Upper lobe of right lung (tissue), 1 donor: Measurements from ENCODE around the gene PROP1. TPM values are rescaled to one million over a fixed set of nuclear protein-coding genes. Genes with fewer than 3 reads are reported as not detected.
A peak's percentile ranks its signal among the peaks of the same experiment; 100 is the strongest.
"Not testable (repeated sequence)": the region's sequence is repeated elsewhere in the genome, so short reads cannot be mapped to it uniquely, and the experiment has no call there.

Experiments
- ATAC-seq: fragments of 200-7000 bp; cut with Tn5 transposase; one replicate; pipeline ENCODE4 v1.9.1; 2020; ENCODE audit warnings: mild to moderate bottlenecking, moderate library complexity
- DNase-seq: peaks from one replicate; pipeline ENCODE4 v3.0.0-alpha.2; 2020
- H3K27ac ChIP-seq: fragments of 200-600 bp; one replicate; pipeline ENCODE4 v1.8.0; 2022
- H3K27me3 ChIP-seq: fragments of 200-600 bp; one replicate; pipeline ENCODE4 v1.8.0; 2022; ENCODE audit warnings: mild to moderate bottlenecking
- H3K36me3 ChIP-seq: fragments of 200-600 bp; one replicate; pipeline ENCODE4 v1.8.0; 2022
- H3K4me1 ChIP-seq: fragments of 200-600 bp; one replicate; pipeline ENCODE4 v1.8.0; 2022
- H3K4me3 ChIP-seq: fragments of 200-600 bp; one replicate; pipeline ENCODE4 v1.8.0; 2022; ENCODE audit warnings: mild to moderate bottlenecking
- H3K9me3 ChIP-seq: fragments of 200-600 bp; one replicate; pipeline ENCODE4 v1.8.0; 2022
- CTCF ChIP-seq: fragments of 200-600 bp; IDR thresholded peaks from one replicate; pipeline ENCODE4 v1.8.0; 2022; ENCODE audit warnings: antibody characterized with exemption
- intact Hi-C: fragments of 100-400 bp; cut with DNase I; formaldehyde crosslinking; loops from one replicate; pipeline ENCODE4 v1.11.0; 2022
- long read RNA-seq: library from polyadenylated mRNA; unstranded; transcript quantifications from one replicate; pipeline ENCODE4 v2.0.0, GENCODE V29; 2021
- total RNA-seq: library from RNA; stranded (reverse); fragmentation: NEBNext Ultra II Directional; extraction: Animal tissue kit (Norgen Biotek cat#: 25700); gene quantifications from one replicate; pipeline ENCODE4 v1.2.1, GENCODE V29; 2021
- donor health status: DM: no; HTN: yes; CAD: no; lungs with severe emphysema.

PROP1 gene
- not detected for total RNA-seq
- long read RNA-seq: 0 reads

GRCh38 chr5:177995691-177996595 lies at the start of gene PROP1:
Gene PROP1 (minus strand): TSS chr5:177996242. CDS start chr5:177995933, 309 bp downstream.
- Histone ChIP-seq H3K4me3 (no peak within 1 kb of the TSS), H3K36me3 (no peaks in the 10 kb centered on the region), H3K27ac (no peak within 1 kb of the TSS), H3K27me3 (peaks cover 18% of the 10 kb centered on the region), H3K4me1 (no peaks in the 10 kb centered on the region), H3K9me3 (no peaks in the 10 kb centered on the region)
- TF ChIP-seq CTCF: no peak
- intact Hi-C loops: no loop called here
- DNase-seq (no peak), ATAC-seq (no peak)

- H3K27me3 ChIP-seq, intact Hi-C loops, DNase-seq, H3K9me3 ChIP-seq, H3K4me1 ChIP-seq, H3K36me3 ChIP-seq, H3K4me3 ChIP-seq, ATAC-seq, H3K27ac ChIP-seq: not testable (repeated sequence)
These were observed 23.5 kb upstream of the PROP1 start for GRCh38 chr5:178019379-178020030.

- H3K36me3 ChIP-seq, DNase-seq, ATAC-seq, intact Hi-C loops, H3K27ac ChIP-seq, H3K4me1 ChIP-seq, H3K27me3 ChIP-seq, H3K9me3 ChIP-seq, H3K4me3 ChIP-seq: not testable (repeated sequence)
These were observed 16.7 kb upstream of the PROP1 start for GRCh38 chr5:178012758-178013157.

GRCh38 chr5:178011816-178012554 lies 15.9 kb upstream of the PROP1 start:
- H3K36me3 ChIP-seq, H3K27ac ChIP-seq, ATAC-seq, intact Hi-C loops, DNase-seq, H3K27me3 ChIP-seq, H3K4me1 ChIP-seq, H3K4me3 ChIP-seq, H3K9me3 ChIP-seq: not testable (repeated sequence)

- H3K27ac ChIP-seq, H3K36me3 ChIP-seq, H3K9me3 ChIP-seq, H3K27me3 ChIP-seq, intact Hi-C loops, H3K4me3 ChIP-seq, ATAC-seq, DNase-seq, H3K4me1 ChIP-seq: not testable (repeated sequence)
These were observed 11.2 kb upstream of the PROP1 start for GRCh38 chr5:178007272-178007671.

GRCh38 chr5:178006536-178007231 lies 10.6 kb upstream of the PROP1 start:
- H3K4me3 ChIP-seq, H3K27ac ChIP-seq, H3K9me3 ChIP-seq, DNase-seq, H3K36me3 ChIP-seq, H3K27me3 ChIP-seq, intact Hi-C loops, H3K4me1 ChIP-seq: not testable (repeated sequence)
- ATAC-seq: peak; percentile 57

- DNase-seq, H3K4me3 ChIP-seq, intact Hi-C loops, H3K9me3 ChIP-seq, H3K4me1 ChIP-seq, H3K27me3 ChIP-seq, H3K36me3 ChIP-seq, H3K27ac ChIP-seq: not testable (repeated sequence)
- peak; percentile 52 for ATAC-seq
These were observed 10.1 kb upstream of the PROP1 start for GRCh38 chr5:178006181-178006535.

GRCh38 chr5:177997846-177998245 lies 1.8 kb upstream of the PROP1 start:
- H3K4me1 ChIP-seq: no peaks in the 10 kb centered on the region
- H3K36me3 ChIP-seq: no peaks in the 10 kb centered on the region
- no peak overlapping the region for H3K4me3 ChIP-seq
- no peaks in the 10 kb centered on the region for H3K9me3 ChIP-seq
- intact Hi-C loops: no loop called here
- peaks cover 19% of the 10 kb centered on the region for H3K27me3 ChIP-seq
- H3K27ac ChIP-seq: no peak overlapping the region
- TF ChIP-seq CTCF: no peak
- DNase-seq (no peak), ATAC-seq (no peak)
